SU-DHL-6 (cell line): ENCODE measurements around the gene PPFIA2.

Source experiments
- EZH2phosphoT487 ChIP-seq: fragments of 200-600 bp; sonication (generic), shearing (Covaris generic); conservative IDR thresholded peaks from 2 replicates; pipeline ENCODE4 v1.6.1; 2018; ENCODE audit warnings: mild to moderate bottlenecking, antibody characterized with exemption, low read length, moderate library complexity, mixed read lengths
- TF ChIP-seq, protein P1 (sequence below): fragments of 200-600 bp; sonication (generic); IDR thresholded peaks from one replicate; pipeline ENCODE4 v1.5.1; 2017; ENCODE audit warnings: antibody characterized with exemption, mild to moderate bottlenecking, low read length, moderate library complexity; ENCODE audit not compliant: insufficient read depth, poor library complexity, severe bottlenecking

DNA sequence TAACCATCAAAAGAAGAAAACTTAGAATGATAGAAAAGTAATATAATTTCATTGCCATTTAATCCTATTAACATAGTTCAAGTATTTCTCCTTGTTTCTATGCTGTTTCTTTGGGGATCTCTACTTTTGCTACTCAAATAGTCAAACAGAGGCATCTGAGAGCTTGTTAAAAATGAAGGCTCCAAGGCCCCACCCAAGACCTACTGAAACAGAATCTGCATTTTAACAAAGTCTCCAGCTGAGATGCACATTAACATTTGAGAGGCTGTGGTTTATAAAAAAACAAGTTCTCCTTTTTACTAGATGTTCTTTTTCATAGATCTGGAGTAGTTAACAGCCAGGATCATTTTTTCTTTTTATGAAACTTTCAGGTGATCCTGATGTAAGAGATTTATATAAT lies 31.8 kb downstream of the PPFIA2 start:
- TF ChIP-seq, protein P1, sequence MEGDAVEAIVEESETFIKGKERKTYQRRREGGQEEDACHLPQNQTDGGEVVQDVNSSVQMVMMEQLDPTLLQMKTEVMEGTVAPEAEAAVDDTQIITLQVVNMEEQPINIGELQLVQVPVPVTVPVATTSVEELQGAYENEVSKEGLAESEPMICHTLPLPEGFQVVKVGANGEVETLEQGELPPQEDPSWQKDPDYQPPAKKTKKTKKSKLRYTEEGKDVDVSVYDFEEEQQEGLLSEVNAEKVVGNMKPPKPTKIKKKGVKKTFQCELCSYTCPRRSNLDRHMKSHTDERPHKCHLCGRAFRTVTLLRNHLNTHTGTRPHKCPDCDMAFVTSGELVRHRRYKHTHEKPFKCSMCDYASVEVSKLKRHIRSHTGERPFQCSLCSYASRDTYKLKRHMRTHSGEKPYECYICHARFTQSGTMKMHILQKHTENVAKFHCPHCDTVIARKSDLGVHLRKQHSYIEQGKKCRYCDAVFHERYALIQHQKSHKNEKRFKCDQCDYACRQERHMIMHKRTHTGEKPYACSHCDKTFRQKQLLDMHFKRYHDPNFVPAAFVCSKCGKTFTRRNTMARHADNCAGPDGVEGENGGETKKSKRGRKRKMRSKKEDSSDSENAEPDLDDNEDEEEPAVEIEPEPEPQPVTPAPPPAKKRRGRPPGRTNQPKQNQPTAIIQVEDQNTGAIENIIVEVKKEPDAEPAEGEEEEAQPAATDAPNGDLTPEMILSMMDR: no peak
- TF ChIP-seq EZH2phosphoT487: no peak
